C1 segment of cervical spinal cord (tissue), 14 donors: Measurements from ENCODE around the gene APOBR.
"Not testable (repeated sequence)": the region's sequence is repeated elsewhere in the genome, so short reads cannot be mapped to it uniquely, and the experiment has no call there.

Experiments
- DNase-seq, 14 donors: peaks; one replicate each; lab custom pipeline; 2025; lab: John Stamatoyannopoulos, UW

APOBR gene

GRCh38 chr16:28526201-28527099 lies 32.0 kb downstream of the APOBR start:
- no peak for DNase-seq

GRCh38 chr16:28527100-28527785 lies 32.8 kb downstream of the APOBR start:
- not testable (repeated sequence) for DNase-seq

GRCh38 chr16:28527985-28528384 lies 33.5 kb downstream of the APOBR start:
- DNase-seq = no peak

- DNase-seq = no peak
Observed at GRCh38 chr16:28528463-28528867, 34.0 kb downstream of the APOBR start.

- DNase-seq = no peak
Observed at GRCh38 chr16:28529124-28529523, 34.7 kb downstream of the APOBR start.

GRCh38 chr16:28531777-28532744 lies 37.6 kb downstream of the APOBR start:
- peak in 5 of 14 donors; percentile 1 to 55 (median 5) for DNase-seq

GRCh38 chr16:28532940-28533647 lies 38.7 kb downstream of the APOBR start:
- no peak for DNase-seq

- peak in 1 of 14 donors; percentile 32 for DNase-seq
Observed at GRCh38 chr16:28534542-28535373, 40.3 kb downstream of the APOBR start.

- DNase-seq = no peak
Observed at GRCh38 chr16:28537076-28537475, 42.6 kb downstream of the APOBR start.

GRCh38 chr16:28537964-28538732 lies 43.7 kb downstream of the APOBR start:
- peak in 1 of 14 donors; percentile 4 for DNase-seq

GRCh38 chr16:28538733-28539596 lies 44.5 kb downstream of the APOBR start, which contains the start of gene NUPR1:
Gene NUPR1 (minus strand): TSS chr16:28538974. CDS start chr16:28538907, 67 bp downstream.
- DNase-seq = peak; percentile 6 to 94 (median 65)

GRCh38 chr16:28540346-28540745 lies 45.9 kb downstream of the APOBR start:
- no peak for DNase-seq

GRCh38 chr16:28542646-28543045 lies 48.2 kb downstream of the APOBR start:
- no peak for DNase-seq

- DNase-seq = peak in 8 of 14 donors; percentile 4 to 54 (median 18)
Observed at GRCh38 chr16:28543072-28543471, 48.6 kb downstream of the APOBR start.

GRCh38 chr16:28544998-28545397 lies 50.6 kb downstream of the APOBR start:
- DNase-seq = no peak

GRCh38 chr16:28545964-28546363 lies 51.5 kb downstream of the APOBR start:
- DNase-seq = not testable (repeated sequence)

- no peak for DNase-seq
Observed at GRCh38 chr16:28546626-28547025, 52.2 kb downstream of the APOBR start.

GRCh38 chr16:28548306-28548802 lies 53.9 kb downstream of the APOBR start:
- no peak for DNase-seq
